ENCODE measurements around the gene CGNL1.

DNA sequence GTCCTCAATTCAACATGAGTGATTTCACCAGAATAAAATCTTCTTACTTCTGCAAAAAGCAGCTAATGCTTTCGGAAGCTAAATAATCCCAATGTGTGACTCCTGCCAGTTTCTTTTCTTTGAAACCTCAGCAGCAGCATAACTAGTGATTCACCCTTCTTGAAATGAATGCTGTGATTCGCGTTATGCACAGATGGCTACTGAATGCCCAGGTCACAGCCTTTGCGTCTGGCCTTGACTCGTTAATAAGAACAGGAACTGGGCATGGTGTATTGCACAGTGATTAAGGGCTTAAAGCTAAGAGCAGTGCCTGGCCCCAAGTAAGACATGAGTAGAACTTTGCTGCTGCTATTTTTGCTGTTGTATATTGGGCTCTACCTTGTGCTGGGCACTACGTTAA is 19.0 kb downstream of the CGNL1 start:
- no peak for TF ChIP-seq SIN3A (IDR thresholded peaks at IDR 0.05; ENCODE audit: borderline replicate concordance, insufficient read depth, low read length)
- TF ChIP-seq POLR2AphosphoS5 (IDR thresholded peaks at IDR 0.05; ENCODE audit: low read depth, low read length): no peak
- TF ChIP-seq, protein P1, sequence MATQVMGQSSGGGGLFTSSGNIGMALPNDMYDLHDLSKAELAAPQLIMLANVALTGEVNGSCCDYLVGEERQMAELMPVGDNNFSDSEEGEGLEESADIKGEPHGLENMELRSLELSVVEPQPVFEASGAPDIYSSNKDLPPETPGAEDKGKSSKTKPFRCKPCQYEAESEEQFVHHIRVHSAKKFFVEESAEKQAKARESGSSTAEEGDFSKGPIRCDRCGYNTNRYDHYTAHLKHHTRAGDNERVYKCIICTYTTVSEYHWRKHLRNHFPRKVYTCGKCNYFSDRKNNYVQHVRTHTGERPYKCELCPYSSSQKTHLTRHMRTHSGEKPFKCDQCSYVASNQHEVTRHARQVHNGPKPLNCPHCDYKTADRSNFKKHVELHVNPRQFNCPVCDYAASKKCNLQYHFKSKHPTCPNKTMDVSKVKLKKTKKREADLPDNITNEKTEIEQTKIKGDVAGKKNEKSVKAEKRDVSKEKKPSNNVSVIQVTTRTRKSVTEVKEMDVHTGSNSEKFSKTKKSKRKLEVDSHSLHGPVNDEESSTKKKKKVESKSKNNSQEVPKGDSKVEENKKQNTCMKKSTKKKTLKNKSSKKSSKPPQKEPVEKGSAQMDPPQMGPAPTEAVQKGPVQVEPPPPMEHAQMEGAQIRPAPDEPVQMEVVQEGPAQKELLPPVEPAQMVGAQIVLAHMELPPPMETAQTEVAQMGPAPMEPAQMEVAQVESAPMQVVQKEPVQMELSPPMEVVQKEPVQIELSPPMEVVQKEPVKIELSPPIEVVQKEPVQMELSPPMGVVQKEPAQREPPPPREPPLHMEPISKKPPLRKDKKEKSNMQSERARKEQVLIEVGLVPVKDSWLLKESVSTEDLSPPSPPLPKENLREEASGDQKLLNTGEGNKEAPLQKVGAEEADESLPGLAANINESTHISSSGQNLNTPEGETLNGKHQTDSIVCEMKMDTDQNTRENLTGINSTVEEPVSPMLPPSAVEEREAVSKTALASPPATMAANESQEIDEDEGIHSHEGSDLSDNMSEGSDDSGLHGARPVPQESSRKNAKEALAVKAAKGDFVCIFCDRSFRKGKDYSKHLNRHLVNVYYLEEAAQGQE (IDR thresholded peaks at IDR 0.05; ENCODE audit: insufficient read depth in 1 of 2, low read depth in 2 of 2, low read length in 2 of 2): no peak
- no peak for TF ChIP-seq TAF1 (IDR thresholded peaks at IDR 0.05; ENCODE audit: borderline replicate concordance, insufficient read depth, low read length)
